Fibroblast of lung (primary cell): ENCODE data around the gene PDP2.

Experiments
- CTCF ChIP-seq, 2 donors: IDR thresholded peaks in 1 of 2; conservative IDR thresholded peaks in 1 of 2; 1 replicate in 1 of 2; 2 replicates in 1 of 2; pipeline ENCODE4 v1.5.1; 2011 to 2012; ENCODE audit warnings: low read length in 2 of 2, control low read depth in 1 of 2, inconsistent platforms in 1 of 2, low read depth in 1 of 2, mild to moderate bottlenecking in 1 of 2
- EZH2 ChIP-seq: IDR thresholded peaks from 2 replicates; pipeline ENCODE4 v1.5.1; 2012; ENCODE audit warnings: low read length, control low read depth, mild to moderate bottlenecking; ENCODE audit errors: missing control alignments

DNA sequence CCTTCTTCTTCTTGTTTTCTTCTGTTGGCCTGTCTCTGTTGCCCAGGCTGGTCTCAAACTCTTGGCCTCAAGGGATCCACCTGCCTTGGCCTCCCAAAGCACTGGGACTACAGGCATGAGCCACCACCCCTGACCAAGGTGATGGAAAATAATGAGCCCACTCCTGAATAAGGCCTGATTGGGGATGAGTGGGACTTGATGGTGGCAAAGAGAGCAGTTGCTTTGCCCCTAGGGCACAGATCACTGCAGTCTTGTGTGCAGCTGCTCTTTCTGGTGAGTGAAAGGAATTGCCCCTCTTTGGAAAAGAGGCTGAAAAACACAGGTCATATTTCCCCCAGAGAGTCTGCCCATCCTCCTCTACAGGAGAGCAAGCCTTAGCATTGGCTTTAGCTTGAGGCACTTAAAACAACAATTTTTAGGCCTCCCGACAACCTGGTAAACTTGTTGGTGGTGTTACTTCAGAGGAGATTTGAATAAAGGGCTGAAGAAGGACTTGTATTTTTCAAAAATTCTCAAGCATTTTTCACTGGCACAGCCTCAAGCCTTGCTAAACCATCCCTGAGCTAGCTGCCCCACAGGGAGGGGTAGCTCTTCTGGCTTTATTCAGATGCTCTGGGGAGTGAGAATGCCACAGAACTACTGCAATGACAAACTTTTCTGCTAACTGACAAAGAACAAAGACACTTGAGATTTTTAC is 6.1 kb upstream of the PDP2 start:
- TF ChIP-seq CTCF (conservative IDR thresholded peaks at IDR 0.05 in 1 of 2, IDR thresholded peaks at IDR 0.05 in 1 of 2; ENCODE audit: low read depth in 1 of 2, low read length in 2 of 2) (no peak), EZH2 (no peak)
